AG10803 (cell line): ENCODE results near the gene CTSV.
"Not testable (repeated sequence)": the region's sequence is repeated elsewhere in the genome, so short reads cannot be mapped to it uniquely, and the experiment has no call there.

Experiments used
- DNase-seq: peaks from one replicate; pipeline ENCODE4 v3.0.0; 2010; ENCODE audit warnings: low read depth
- H3K4me3 ChIP-seq: 2 replicates; pipeline ENCODE4 v1.5.1; 2011; ENCODE audit warnings: mild to moderate bottlenecking, low read length, control low read depth
- TF ChIP-seq, protein P1 (sequence below): conservative IDR thresholded peaks from 2 replicates; pipeline ENCODE4 v1.5.1; 2011; ENCODE audit warnings: mild to moderate bottlenecking, low read length, control low read depth, inconsistent platforms

CTSV gene

DNA sequence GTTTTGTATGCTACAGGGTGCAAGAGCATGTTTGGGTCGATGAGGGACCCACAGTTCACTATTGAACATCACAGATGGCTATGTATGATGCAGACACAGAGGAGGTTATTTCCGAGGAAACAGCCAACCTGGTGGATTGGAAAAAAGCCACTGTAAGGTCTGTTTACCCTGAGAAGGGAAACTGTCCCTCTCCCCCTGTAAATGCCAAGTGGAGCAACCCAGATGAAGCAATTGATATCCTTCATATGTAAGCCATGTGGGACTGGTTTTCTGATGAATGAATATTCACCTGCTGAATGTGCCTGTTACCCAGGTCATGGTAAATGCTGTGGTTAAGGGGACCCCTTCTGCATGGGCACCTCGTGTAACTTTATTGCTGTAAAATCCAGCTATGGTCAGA, 14.8 kb upstream of the CTSV start:
- TF ChIP-seq, protein P1, sequence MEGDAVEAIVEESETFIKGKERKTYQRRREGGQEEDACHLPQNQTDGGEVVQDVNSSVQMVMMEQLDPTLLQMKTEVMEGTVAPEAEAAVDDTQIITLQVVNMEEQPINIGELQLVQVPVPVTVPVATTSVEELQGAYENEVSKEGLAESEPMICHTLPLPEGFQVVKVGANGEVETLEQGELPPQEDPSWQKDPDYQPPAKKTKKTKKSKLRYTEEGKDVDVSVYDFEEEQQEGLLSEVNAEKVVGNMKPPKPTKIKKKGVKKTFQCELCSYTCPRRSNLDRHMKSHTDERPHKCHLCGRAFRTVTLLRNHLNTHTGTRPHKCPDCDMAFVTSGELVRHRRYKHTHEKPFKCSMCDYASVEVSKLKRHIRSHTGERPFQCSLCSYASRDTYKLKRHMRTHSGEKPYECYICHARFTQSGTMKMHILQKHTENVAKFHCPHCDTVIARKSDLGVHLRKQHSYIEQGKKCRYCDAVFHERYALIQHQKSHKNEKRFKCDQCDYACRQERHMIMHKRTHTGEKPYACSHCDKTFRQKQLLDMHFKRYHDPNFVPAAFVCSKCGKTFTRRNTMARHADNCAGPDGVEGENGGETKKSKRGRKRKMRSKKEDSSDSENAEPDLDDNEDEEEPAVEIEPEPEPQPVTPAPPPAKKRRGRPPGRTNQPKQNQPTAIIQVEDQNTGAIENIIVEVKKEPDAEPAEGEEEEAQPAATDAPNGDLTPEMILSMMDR: no peak
- no peak for DNase-seq
- no peak overlapping the region for H3K4me3 ChIP-seq

DNA sequence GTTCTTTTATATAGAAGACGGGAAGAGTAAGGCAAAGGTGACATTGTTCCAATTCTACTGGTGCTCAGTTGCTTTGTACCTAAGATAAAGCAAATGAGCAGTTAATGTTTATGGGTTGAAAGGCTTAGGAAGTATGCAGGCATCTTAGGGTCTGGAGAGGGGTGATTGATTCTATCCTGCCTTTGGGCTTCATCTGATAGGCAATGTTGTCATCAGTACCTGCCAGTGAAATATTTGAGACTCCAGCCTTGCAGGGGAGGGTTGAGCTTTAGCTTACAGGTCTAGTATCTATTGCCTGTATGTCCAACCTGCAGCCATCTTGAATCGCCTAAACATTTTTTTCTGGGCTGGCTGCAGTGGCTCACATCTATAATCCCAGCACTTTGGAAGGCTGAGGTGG, 13.8 kb upstream of the CTSV start:
- no peak overlapping the region for H3K4me3 ChIP-seq
- DNase-seq: no peak

DNA sequence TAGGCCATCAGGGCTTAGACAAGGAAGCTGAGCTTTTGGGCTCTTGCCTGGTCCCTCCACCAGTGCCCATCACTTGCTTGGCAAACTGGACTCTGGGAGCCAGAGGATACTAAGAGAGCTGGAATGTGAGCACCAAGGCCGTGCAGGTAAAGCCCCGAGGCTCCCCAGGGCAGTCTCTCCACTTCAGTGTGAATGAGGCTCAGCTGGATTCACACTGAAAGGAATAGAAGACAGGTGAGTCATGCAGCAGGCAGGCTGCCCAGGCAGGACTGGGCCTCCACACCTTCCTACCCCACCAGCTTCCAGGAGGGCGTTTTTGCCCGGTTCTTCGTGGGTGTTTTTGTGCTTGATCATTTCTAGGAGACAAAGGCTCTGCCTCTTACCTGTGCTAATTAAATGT, 7.3 kb upstream of the CTSV start:
- TF ChIP-seq, protein P1: no peak
- no peak overlapping the region for H3K4me3 ChIP-seq
- no peak for DNase-seq

More for the DNA sequence above, 13.8 kb upstream of the CTSV start:
- TF ChIP-seq, protein P1: no peak

- no peak for DNase-seq
- TF ChIP-seq, protein P1: no peak
- no peak overlapping the region for H3K4me3 ChIP-seq
These were observed 6.4 kb upstream of the CTSV start for GRCh38 chr9:97045300-97045699.

DNA sequence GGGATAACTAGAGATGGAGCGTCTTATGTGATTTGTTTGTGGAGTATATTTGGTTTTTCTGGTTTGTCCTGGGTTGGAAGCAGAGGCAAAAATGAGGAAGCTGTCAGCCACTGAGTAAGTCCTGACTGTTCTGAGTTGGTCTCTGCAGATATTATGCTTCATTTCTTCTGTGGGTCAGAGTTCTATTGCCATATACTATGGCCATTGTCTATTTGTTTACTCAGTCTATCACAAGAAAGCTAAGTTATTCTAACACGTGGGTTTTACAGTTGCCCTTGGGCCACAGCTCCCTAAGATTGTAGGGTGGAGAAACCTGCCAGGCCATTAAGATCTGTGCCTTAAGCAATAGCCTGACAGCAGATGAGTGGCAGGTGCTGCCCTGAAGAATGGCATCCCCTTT, 3.0 kb upstream of the CTSV start:
- no peak overlapping the region for H3K4me3 ChIP-seq
- TF ChIP-seq, protein P1: no peak
- DNase-seq: no peak

DNA sequence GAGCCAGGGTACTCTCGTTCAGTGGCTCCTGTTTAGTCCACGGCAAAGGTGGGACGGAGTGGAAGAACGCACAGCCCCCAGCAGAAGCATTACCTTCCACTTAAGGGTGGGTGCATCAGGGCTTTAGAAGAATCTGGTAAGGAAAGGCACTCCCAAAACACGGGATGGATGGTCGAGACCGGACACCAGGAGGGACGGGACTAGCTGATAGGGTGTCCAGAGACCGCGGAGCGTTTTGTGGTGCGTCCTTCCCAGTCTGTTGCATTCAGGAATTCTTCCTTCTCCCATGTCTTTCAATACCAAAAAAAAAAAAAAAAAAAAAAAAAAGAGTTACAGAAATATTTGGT, 545 bp upstream of the CTSV start:
- TF ChIP-seq, protein P1: no peak
- H3K4me3 ChIP-seq: peak overlapping the region; percentile 61
- peak; percentile 31 for DNase-seq

DNA sequence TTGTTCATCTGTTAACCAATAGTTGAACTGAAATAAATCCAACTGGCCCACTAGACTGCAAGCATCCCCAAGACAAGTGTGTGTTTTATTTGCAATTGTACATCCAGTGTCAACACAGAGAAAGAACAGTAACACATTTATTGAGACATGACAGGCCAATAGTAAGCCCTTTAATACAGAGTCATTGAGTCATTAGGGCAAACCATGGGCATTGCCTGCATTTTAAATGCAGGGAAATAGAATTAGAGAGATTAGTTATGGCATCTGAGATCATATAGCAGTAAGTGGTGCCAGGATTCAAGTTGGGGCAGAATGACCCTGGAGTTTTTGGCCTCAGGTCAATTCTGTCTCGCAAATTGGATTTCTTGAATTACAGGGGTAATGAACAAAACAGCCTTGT, 15.4 kb downstream of the CTSV start:
- not testable (repeated sequence) for DNase-seq, H3K4me3 ChIP-seq

- DNase-seq: peak; percentile 65
- peak overlapping the region; percentile 65 for H3K4me3 ChIP-seq
These were observed 25.5 kb downstream of the CTSV start for GRCh38 chr9:97013151-97014132.

DNA sequence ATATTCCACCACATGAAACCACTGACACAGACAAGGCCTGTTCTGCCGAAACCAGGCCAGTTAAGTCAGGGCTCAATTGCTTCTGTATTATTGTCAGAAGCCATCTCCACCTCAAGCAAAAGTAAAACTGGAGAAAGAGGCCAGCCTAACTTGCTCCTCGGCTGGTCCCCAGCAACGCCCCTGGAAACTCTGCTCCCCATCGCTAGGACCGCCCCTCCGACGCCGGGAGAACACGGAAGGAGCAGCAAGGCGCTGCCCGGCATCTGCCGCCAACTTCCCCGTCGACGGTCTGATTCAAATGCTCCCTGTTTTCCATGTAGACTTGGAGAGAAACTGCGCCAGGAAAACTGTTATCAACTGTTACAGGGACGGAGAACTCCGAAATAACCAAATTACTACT, 26.3 kb downstream of the CTSV start:
- peak overlapping the region; percentile 61 for H3K4me3 ChIP-seq
- not testable (repeated sequence) for DNase-seq

DNA sequence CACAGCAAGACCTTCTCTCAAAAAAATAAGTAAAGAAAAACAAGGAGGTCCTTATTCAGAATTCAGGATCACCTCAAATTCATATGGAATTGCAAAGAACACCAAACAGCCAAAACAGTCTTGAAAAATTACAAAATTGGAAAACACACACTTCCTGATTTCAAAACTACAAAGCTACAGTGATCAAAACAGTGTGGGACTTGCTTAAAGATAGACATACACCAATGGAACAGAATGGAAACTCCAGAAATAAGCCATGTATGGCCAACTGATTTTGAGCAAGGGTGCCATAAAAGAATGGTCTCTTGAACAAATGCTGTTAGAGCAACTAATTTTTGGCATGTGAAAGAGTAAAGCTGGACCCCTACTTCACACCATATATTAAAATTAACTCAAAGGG, 36.7 kb downstream of the CTSV start:
- not testable (repeated sequence) for DNase-seq, H3K4me3 ChIP-seq

- not testable (repeated sequence) for DNase-seq, H3K4me3 ChIP-seq
These were observed 37.6 kb downstream of the CTSV start for GRCh38 chr9:97001338-97001737.

- H3K4me3 ChIP-seq, DNase-seq: not testable (repeated sequence)
These were observed 38.7 kb downstream of the CTSV start for GRCh38 chr9:97000139-97000787.
